ENCODE measurements around the gene DAGLB.
"Not testable (repeated sequence)": the region's sequence is repeated elsewhere in the genome, so short reads cannot be mapped to it uniquely, and the experiment has no call there.

The DAGLB gene

GRCh38 chr7:6398943-6399342, 48.8 kb downstream of the DAGLB start:
- no peak overlapping the region for H3K4me2 ChIP-seq (ENCODE audit: insufficient read depth, low read length)
- H3K36me3 ChIP-seq (ENCODE audit: insufficient read depth, low read length) = peaks cover 80% of the 10 kb centered on the region

GRCh38 chr7:6397759-6398495, 49.8 kb downstream of the DAGLB start:
- peaks cover 91% of the 10 kb centered on the region for H3K79me2 ChIP-seq (ENCODE audit: insufficient read depth, low read length)
- H3K4me3 ChIP-seq (ENCODE audit: low read depth in 1 of 2, low read length in 2 of 2); ATAC-seq (ENCODE audit: insufficient read depth, low read depth); H3K4me1 ChIP-seq (ENCODE audit: insufficient read depth, low read length); H3K9ac ChIP-seq (ENCODE audit: low read depth, low read length); H3K9me3 ChIP-seq (ENCODE audit: insufficient read depth, low read length, severe bottlenecking); H2AFZ ChIP-seq (ENCODE audit: low read depth, low read length); H3K27ac ChIP-seq (ENCODE audit: low read length); H3K27me3 ChIP-seq (ENCODE audit: insufficient read depth, low read length, poor library complexity); H3K4me2 ChIP-seq (ENCODE audit: insufficient read depth, low read length); DNase-seq: not testable (repeated sequence)
- peaks cover 83% of the 10 kb centered on the region for H4K20me1 ChIP-seq (ENCODE audit: insufficient read depth, low read length)
- H3K36me3 ChIP-seq (ENCODE audit: insufficient read depth, low read length) = peaks cover 80% of the 10 kb centered on the region

More at GRCh38 chr7:6398943-6399342, 48.8 kb downstream of the DAGLB start:
- Histone ChIP-seq H3K79me2 (ENCODE audit: insufficient read depth, low read length) (peaks cover 84% of the 10 kb centered on the region), H3K9me3 (ENCODE audit: insufficient read depth, low read length, severe bottlenecking) (no peaks in the 10 kb centered on the region), H2AFZ (ENCODE audit: low read depth, low read length) (no peak overlapping the region), H4K20me1 (ENCODE audit: insufficient read depth, low read length) (peaks cover 73% of the 10 kb centered on the region), H3K27me3 (ENCODE audit: insufficient read depth, low read length, poor library complexity) (no peaks in the 10 kb centered on the region), H3K4me1 (ENCODE audit: insufficient read depth, low read length) (no peaks in the 10 kb centered on the region), H3K27ac (ENCODE audit: low read length) (no peak overlapping the region), H3K4me3 (ENCODE audit: low read depth in 1 of 2, low read length in 2 of 2) (no peak overlapping the region), H3K9ac (ENCODE audit: low read depth, low read length) (no peak overlapping the region)
- DNase-seq (no peak), ATAC-seq (ENCODE audit: insufficient read depth, low read depth) (no peak)
- TF ChIP-seq CTCF (IDR thresholded peaks at IDR 0.05; ENCODE audit: borderline replicate concordance, extremely low read depth, low read length, poor library complexity, severe bottlenecking) = no peak
- no peak for TF ChIP-seq EZH2 (IDR thresholded peaks at IDR 0.05; ENCODE audit: borderline replicate concordance, low read depth, low read length, severe bottlenecking)

- Histone ChIP-seq H3K4me2 (ENCODE audit: insufficient read depth, low read length) (no peak overlapping the region), H3K36me3 (ENCODE audit: insufficient read depth, low read length) (peaks cover 82% of the 10 kb centered on the region), H3K79me2 (ENCODE audit: insufficient read depth, low read length) (peaks cover 94% of the 10 kb centered on the region), H3K4me1 (ENCODE audit: insufficient read depth, low read length) (no peaks in the 10 kb centered on the region), H3K9ac (ENCODE audit: low read depth, low read length) (no peak overlapping the region), H3K27me3 (ENCODE audit: insufficient read depth, low read length, poor library complexity) (no peaks in the 10 kb centered on the region), H3K27ac (ENCODE audit: low read length) (no peak overlapping the region), H4K20me1 (ENCODE audit: insufficient read depth, low read length) (peaks cover 88% of the 10 kb centered on the region), H3K9me3 (ENCODE audit: insufficient read depth, low read length, severe bottlenecking) (no peaks in the 10 kb centered on the region), H2AFZ (ENCODE audit: low read depth, low read length) (no peak overlapping the region), H3K4me3 (ENCODE audit: low read depth in 1 of 2, low read length in 2 of 2) (no peak overlapping the region)
- no peak for DNase-seq
- TF ChIP-seq EZH2 (IDR thresholded peaks at IDR 0.05; ENCODE audit: borderline replicate concordance, low read depth, low read length, severe bottlenecking) = no peak
- no peak for TF ChIP-seq CTCF (IDR thresholded peaks at IDR 0.05; ENCODE audit: borderline replicate concordance, extremely low read depth, low read length, poor library complexity, severe bottlenecking)
- ATAC-seq (ENCODE audit: insufficient read depth, low read depth) = no peak
Observed at GRCh38 chr7:6395898-6396595, 51.7 kb downstream of the DAGLB start.

GRCh38 chr7:6394114-6394513, 53.6 kb downstream of the DAGLB start:
- H3K79me2 ChIP-seq (ENCODE audit: insufficient read depth, low read length) = peaks cover 95% of the 10 kb centered on the region
- no peak overlapping the region for H2AFZ ChIP-seq (ENCODE audit: low read depth, low read length)
- no peaks in the 10 kb centered on the region for H3K9me3 ChIP-seq (ENCODE audit: insufficient read depth, low read length, severe bottlenecking)
- no peak overlapping the region for H3K4me3 ChIP-seq (ENCODE audit: low read depth in 1 of 2, low read length in 2 of 2)
- no peak for TF ChIP-seq CTCF (IDR thresholded peaks at IDR 0.05; ENCODE audit: borderline replicate concordance, extremely low read depth, low read length, poor library complexity, severe bottlenecking)
- no peak for TF ChIP-seq EZH2 (IDR thresholded peaks at IDR 0.05; ENCODE audit: borderline replicate concordance, low read depth, low read length, severe bottlenecking)
- ATAC-seq (ENCODE audit: insufficient read depth, low read depth) (no peak), DNase-seq (no peak)
- no peaks in the 10 kb centered on the region for H3K4me1 ChIP-seq (ENCODE audit: insufficient read depth, low read length)
- H3K36me3 ChIP-seq (ENCODE audit: insufficient read depth, low read length) = peaks cover 82% of the 10 kb centered on the region
- no peak overlapping the region for H3K4me2 ChIP-seq (ENCODE audit: insufficient read depth, low read length)
- no peak overlapping the region for H3K9ac ChIP-seq (ENCODE audit: low read depth, low read length)
- H4K20me1 ChIP-seq (ENCODE audit: insufficient read depth, low read length) = peaks cover 83% of the 10 kb centered on the region
- no peaks in the 10 kb centered on the region for H3K27me3 ChIP-seq (ENCODE audit: insufficient read depth, low read length, poor library complexity)
- no peak overlapping the region for H3K27ac ChIP-seq (ENCODE audit: low read length)

Measured in DND-41 (cell line).